NCI-H2196 treated with DMSO at 0.1 percent for 48 hours (cell line): Measurements from ENCODE around the gene COL24A1.
"Not testable (repeated sequence)": the region's sequence is repeated elsewhere in the genome, so short reads cannot be mapped to it uniquely, and the experiment has no call there.

Source experiments
- DNase-seq: peaks from one replicate; lab custom pipeline; 2025; ENCODE audit not compliant: unreplicated experiment; lab: John Stamatoyannopoulos, UW

The COL24A1 gene

GRCh38 chr1:86084998-86085397, 71.6 kb downstream of the COL24A1 start:
- DNase-seq, result no peak

GRCh38 chr1:86082183-86082582, 74.4 kb downstream of the COL24A1 start:
- no peak for DNase-seq

GRCh38 chr1:86072474-86072873, 84.1 kb downstream of the COL24A1 start:
- not testable (repeated sequence) for DNase-seq

GRCh38 chr1:86071870-86072269, 84.7 kb downstream of the COL24A1 start:
- not testable (repeated sequence) for DNase-seq

GRCh38 chr1:86069757-86070145, 86.8 kb downstream of the COL24A1 start:
- no peak for DNase-seq

- no peak for DNase-seq
Observed at GRCh38 chr1:86068841-86069756, 87.5 kb downstream of the COL24A1 start.

GRCh38 chr1:86068271-86068721, 88.3 kb downstream of the COL24A1 start:
- no peak for DNase-seq

GRCh38 chr1:86067626-86068025, 88.9 kb downstream of the COL24A1 start:
- no peak for DNase-seq

- no peak for DNase-seq
Observed at GRCh38 chr1:86064899-86065298, 91.7 kb downstream of the COL24A1 start.

GRCh38 chr1:86063721-86064120, 92.9 kb downstream of the COL24A1 start:
- no peak for DNase-seq

GRCh38 chr1:86062453-86062852, 94.1 kb downstream of the COL24A1 start:
- DNase-seq, result no peak

GRCh38 chr1:86061551-86061990, 95.0 kb downstream of the COL24A1 start:
- DNase-seq, result no peak

GRCh38 chr1:86054396-86054795, 102.2 kb downstream of the COL24A1 start:
- no peak for DNase-seq

GRCh38 chr1:86052948-86053698, 103.4 kb downstream of the COL24A1 start:
- DNase-seq, result no peak

GRCh38 chr1:86035101-86035500, 121.5 kb downstream of the COL24A1 start:
- no peak for DNase-seq

GRCh38 chr1:86030180-86030579, 126.4 kb downstream of the COL24A1 start:
- no peak for DNase-seq

- DNase-seq, result no peak
Observed at GRCh38 chr1:86018283-86018923, 138.2 kb downstream of the COL24A1 start.

GRCh38 chr1:86016076-86016759, 140.4 kb downstream of the COL24A1 start:
- DNase-seq, result no peak

- no peak for DNase-seq
Observed at GRCh38 chr1:86015375-86015774, 141.2 kb downstream of the COL24A1 start.

- no peak for DNase-seq
Observed at GRCh38 chr1:86000601-86001000, 156.0 kb downstream of the COL24A1 start.
